ENCODE measurements around the gene TMPRSS11E.
"Not testable (repeated sequence)": the region's sequence is repeated elsewhere in the genome, so short reads cannot be mapped to it uniquely, and the experiment has no call there.

The TMPRSS11E gene

GRCh38 chr4:68447201-68447600 is at the start of gene TMPRSS11E:
TMPRSS11E (plus strand) TSS chr4:68447463; CDS start chr4:68447513, 50 bp downstream.
- peak; percentile 7 for DNase-seq

GRCh38 chr4:68399306-68399705 is 48.0 kb upstream of the TMPRSS11E start:
- no peak for DNase-seq

- no peak for DNase-seq
Observed at GRCh38 chr4:68401231-68401630, 46.0 kb upstream of the TMPRSS11E start.

- DNase-seq, result no peak
Observed at GRCh38 chr4:68404153-68404552, 43.1 kb upstream of the TMPRSS11E start.

- DNase-seq, result not testable (repeated sequence)
Observed at GRCh38 chr4:68405718-68406478, 41.4 kb upstream of the TMPRSS11E start.

GRCh38 chr4:68406479-68406859 is 40.8 kb upstream of the TMPRSS11E start:
- DNase-seq, result no peak

GRCh38 chr4:68407015-68407867 is 40.0 kb upstream of the TMPRSS11E start:
- DNase-seq, result not testable (repeated sequence)

- no peak for DNase-seq
Observed at GRCh38 chr4:68407868-68408190, 39.4 kb upstream of the TMPRSS11E start.

- no peak for DNase-seq
Observed at GRCh38 chr4:68410149-68410548, 37.1 kb upstream of the TMPRSS11E start.

GRCh38 chr4:68410643-68411042 is 36.6 kb upstream of the TMPRSS11E start:
- DNase-seq, result no peak

- DNase-seq, result not testable (repeated sequence)
Observed at GRCh38 chr4:68412031-68412430, 35.2 kb upstream of the TMPRSS11E start.

GRCh38 chr4:68416591-68416990 is 30.7 kb upstream of the TMPRSS11E start:
- DNase-seq, result no peak

GRCh38 chr4:68426516-68426915 is 20.7 kb upstream of the TMPRSS11E start:
- no peak for DNase-seq

- no peak for DNase-seq
Observed at GRCh38 chr4:68430337-68430736, 16.9 kb upstream of the TMPRSS11E start.

- no peak for DNase-seq
Observed at GRCh38 chr4:68432320-68432719, 14.9 kb upstream of the TMPRSS11E start.

GRCh38 chr4:68433582-68433981 is 13.7 kb upstream of the TMPRSS11E start:
- DNase-seq, result no peak

- no peak for DNase-seq
Observed at GRCh38 chr4:68434277-68434676, 13.0 kb upstream of the TMPRSS11E start.

- DNase-seq, result no peak
Observed at GRCh38 chr4:68434836-68435235, 12.4 kb upstream of the TMPRSS11E start.

GRCh38 chr4:68445111-68445510 is 2.2 kb upstream of the TMPRSS11E start:
- no peak for DNase-seq

- DNase-seq, result peak; percentile 12
Observed at GRCh38 chr4:68451246-68452211, 4.3 kb downstream of the TMPRSS11E start.

GRCh38 chr4:68460085-68460484 is 12.8 kb downstream of the TMPRSS11E start:
- DNase-seq, result no peak

- no peak for DNase-seq
Observed at GRCh38 chr4:68461790-68462189, 14.5 kb downstream of the TMPRSS11E start.

- DNase-seq, result no peak
Observed at GRCh38 chr4:68462691-68463090, 15.4 kb downstream of the TMPRSS11E start.

Data from OCI-M1 (cell line).